GM21786 (cell line): ENCODE results near the gene TIMM8B.
"Not testable (repeated sequence)": the region's sequence is repeated elsewhere in the genome, so short reads cannot be mapped to it uniquely, and the experiment has no call there.

ENCODE experiments used
- ATAC-seq: cut with Tn5 transposase; IDR thresholded peaks from one replicate; pipeline ENCODE4 v1.9.1; 2021; ENCODE audit not compliant: unreplicated experiment

The TIMM8B gene

DNA sequence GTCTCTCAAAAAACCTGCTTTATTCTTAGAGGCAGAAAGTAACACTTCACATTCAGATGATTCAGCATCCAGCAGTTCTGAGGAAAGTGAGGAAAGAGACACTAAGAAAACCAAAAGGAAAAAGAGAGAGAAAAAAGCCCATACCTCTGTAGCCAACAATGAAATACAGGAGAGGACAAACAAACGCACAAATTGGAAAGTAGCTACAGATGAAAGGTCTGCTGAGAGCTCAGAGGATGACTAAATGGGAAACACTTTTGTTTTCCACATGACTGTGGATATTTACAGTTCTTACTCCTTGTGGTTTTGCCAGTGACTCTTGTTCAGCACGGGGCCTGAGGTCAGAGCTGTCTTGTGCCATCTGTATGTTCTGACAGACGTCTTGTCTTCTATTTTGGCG, 3.8 kb downstream of the TIMM8B start:
- no peak for ATAC-seq

DNA sequence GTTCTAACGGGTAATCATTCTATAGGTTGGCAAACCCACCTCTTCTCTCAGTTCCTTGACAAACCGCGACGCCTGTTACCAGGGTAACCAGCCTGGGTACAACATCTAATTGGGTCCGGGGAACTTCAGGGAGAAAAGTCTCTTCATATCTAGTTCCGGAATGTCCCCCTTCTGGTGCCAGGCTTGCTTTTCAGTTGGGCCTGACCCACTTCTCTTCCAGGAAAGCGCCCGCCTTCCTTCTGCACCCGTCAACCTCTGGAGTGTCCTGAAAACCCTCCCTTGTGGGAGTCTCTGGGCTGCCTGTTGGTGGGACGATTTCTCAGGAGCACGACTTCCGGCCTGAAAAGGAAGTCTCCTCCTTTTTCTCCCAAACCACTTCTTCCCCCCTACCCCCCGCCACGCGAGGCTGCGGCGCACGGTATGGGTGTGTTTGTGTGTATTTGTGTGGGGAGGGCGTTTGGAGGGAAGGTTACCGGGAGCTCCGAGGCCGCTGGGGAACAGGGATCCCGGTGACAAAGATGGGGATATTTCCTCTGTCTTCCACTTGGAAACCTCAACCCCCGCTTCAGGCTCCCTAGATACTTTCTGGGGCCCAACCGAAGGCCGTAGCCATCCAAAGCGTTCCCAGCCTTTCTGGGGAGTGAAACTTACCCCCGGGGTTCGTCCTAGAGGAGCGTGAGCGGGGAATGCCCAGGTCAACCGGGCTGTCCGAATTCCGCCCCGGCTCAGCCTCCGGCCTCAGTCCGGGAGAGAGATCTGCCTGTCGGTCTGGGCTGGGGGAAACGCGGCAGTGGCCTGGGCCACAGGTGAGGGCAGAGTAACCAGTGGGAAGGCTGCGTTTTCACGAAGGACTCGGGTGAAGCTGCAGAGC, 12.4 kb downstream of the TIMM8B start, which contains the start of the genes NKAPD1 and PIH1D2:
NKAPD1 (plus strand) TSS at position 359 of the 871 bp plus-strand sequence. CDS start 1,276 bp downstream, outside the sequence.
PIH1D2 (minus strand) TSS at position 77 of the 871 bp plus-strand sequence. CDS start 843 bp downstream, outside the sequence.
- ATAC-seq: peak; percentile 86

DNA sequence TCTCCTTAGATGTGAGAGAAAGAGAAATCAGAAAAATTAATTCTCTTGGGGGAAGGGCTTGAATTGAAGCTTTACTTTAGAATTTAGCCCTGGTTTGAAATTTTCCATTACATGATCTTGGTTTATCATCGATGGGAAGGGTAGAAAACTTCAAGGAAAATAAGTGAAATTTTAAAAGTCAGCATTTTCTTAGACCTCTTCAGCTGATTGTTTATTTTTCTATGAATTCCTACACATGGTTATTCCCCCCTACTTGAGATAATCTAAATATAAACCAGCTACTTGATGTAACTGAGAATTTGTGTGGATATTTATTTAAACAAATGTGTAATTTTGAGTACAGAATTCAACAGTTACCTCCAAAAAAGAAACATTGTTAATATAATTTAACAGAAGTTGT, 23.6 kb downstream of the TIMM8B start:
- ATAC-seq: no peak

DNA sequence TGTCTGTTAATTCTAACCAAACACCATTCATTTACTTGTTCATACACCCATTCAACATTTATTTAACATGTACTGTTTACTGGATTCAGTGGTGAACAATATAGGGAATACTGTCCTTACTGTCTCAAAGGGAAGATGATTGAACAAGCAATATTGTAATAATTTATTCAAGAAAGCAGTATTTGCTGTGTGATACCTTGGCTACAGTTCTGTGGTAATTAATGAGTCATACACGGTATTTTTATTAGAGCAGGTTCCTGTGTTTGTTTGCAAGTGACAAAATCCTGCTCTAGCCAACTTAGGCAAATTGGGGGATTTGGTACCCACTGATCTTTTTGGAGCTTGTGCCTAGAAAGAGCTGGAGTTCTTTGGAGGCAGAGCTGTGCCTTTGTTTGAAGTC, 28.5 kb downstream of the TIMM8B start:
- ATAC-seq: no peak

DNA sequence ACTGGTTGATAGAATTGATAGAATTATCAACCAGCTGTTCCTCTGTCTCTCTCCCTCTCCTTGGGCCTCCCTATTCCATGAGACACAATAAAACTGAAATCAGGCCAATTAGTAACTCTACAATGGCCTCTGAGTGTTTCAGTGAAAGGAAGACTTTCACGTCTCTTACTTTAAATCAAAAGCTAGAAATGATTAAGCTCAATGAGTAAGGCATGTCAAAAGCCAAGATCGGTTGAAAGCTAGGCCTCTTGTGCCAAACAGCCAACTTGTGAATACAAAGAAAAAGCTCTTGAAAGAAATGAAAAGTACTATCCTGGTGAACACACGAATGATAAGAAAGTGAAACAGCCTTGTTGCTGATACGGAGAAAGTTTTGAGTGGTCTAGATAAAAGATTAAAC, 29.4 kb downstream of the TIMM8B start:
- ATAC-seq: no peak

DNA sequence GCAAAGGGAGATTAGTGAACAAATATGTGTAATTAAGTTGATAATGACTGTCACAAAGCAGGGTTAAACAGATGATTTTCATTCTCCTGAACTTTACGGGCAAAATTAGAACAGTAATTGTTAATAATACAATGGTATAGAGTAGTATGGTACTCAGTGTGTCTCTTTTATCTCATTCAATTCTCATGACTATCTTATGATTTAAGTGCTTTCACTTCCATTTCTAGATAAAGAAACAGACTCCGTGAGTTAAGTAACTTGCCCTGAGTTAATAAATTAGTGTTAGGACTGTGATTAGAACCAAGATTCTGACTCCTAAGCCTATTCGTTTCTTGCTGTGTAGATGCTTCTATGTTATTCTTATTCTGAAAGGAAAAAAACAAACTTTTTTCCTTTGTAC, 34.8 kb downstream of the TIMM8B start:
- ATAC-seq: no peak

DNA sequence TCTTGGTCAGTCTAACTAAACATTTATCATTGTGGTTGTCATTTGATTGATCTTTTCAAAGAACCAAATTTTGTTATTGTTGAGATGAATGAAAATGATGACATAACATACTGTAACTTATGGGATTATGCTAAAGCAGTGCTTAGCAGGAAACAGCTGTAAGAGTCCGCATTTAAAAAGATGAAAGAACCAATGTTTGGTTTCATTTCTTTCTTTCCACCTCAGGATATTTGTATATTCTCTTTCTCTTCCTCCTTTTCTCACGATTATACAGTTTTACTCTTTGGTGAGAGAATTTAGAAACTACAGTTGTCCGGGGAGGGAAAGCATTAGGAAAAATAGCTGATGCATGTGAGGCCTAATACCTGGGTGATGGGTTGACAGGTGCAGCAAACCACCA, 35.8 kb downstream of the TIMM8B start:
- ATAC-seq: peak; percentile 77

DNA sequence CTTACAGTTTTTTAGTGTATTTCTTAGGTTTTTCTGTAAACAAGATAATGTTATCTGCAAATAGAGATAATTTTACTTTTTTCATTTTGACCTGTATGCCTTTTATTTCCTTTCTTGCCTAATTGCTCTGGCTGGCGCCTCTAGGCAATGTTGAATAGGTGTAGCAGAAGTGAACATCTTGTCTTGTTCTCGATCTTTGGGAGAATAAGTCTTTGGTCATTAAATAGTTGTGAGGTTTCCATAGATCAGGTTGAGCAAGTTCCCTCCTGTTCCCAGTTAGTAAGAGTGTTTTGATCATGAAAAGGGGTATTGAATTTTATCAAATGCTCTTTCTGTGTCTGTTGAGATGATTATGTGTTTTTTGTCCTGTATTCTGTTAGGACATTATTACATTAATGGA, 36.8 kb downstream of the TIMM8B start:
- no peak for ATAC-seq

DNA sequence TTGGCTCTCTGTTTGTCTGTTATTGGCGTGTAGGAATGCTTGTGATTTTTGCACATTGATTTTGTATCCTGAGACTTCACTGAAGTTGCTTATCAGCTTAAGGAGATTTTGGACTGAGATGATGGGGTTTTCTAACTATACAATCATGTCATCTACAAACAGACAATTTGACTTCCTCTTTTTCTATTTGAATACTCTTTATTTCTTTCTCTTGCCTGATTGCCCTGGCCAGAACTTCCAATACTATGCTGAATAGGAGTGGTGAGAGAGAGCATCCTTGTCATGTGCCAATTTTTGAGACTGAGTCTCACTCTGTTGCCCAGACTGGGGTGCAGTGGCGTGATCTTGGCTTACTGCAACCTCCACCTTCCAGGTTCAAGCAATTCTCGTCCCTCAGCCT, 38.3 kb downstream of the TIMM8B start:
- not testable (repeated sequence) for ATAC-seq

DNA sequence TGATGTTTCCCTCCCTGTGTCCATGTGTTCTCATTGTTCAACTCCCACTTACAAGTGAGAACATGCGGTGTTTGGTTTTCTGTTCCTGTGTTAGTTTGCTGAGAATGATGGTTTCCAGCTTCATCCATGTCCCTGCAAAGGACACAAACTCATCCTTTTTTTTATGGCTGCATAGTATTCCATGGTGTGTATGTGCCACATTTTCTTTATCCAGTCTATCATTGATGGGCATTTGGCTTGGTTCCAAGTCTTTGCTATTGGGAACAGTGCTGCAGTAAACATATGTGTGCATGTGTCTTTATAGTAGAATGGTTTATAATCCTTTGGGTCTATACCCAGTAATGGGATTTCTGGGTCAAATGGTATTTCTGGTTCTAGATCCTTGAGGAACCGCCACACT, 39.9 kb downstream of the TIMM8B start:
- not testable (repeated sequence) for ATAC-seq

DNA sequence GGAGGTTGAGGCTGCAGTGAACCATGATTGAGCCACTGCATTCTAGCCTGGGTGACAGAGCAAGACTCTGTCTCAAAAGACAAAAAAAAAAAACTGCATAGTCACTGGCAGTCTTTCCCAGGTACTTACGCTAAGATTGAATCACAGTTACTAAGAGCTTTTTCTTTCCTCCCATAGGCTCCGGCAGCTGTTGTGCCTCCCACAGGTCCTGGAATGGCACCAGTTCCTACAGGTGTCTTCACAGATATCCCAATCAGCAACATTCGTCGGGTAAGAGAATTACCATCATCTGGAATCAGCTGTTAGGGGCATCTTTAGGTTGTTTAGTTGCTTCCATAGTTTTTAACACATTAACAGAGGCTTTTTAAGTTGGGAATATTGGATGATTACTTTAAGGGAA, 41.6 kb downstream of the TIMM8B start:
- ATAC-seq: no peak

DNA sequence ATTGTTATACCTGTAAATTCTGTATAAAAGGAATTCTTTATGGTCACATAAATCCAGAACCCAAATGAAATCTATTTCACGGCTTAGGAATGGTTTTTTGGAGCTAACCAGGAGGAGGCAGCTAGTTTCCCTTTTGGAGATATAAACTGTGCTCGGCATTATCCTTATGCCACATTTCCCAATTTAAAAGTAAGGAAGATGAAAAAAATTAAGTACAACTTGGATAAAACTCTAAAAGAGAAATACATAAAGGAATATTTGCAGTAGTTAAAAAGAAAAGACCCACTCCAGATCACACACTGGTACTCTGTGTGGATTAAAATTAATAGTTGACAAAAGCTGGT, 43.6 kb downstream of the TIMM8B start:
- ATAC-seq: no peak

DNA sequence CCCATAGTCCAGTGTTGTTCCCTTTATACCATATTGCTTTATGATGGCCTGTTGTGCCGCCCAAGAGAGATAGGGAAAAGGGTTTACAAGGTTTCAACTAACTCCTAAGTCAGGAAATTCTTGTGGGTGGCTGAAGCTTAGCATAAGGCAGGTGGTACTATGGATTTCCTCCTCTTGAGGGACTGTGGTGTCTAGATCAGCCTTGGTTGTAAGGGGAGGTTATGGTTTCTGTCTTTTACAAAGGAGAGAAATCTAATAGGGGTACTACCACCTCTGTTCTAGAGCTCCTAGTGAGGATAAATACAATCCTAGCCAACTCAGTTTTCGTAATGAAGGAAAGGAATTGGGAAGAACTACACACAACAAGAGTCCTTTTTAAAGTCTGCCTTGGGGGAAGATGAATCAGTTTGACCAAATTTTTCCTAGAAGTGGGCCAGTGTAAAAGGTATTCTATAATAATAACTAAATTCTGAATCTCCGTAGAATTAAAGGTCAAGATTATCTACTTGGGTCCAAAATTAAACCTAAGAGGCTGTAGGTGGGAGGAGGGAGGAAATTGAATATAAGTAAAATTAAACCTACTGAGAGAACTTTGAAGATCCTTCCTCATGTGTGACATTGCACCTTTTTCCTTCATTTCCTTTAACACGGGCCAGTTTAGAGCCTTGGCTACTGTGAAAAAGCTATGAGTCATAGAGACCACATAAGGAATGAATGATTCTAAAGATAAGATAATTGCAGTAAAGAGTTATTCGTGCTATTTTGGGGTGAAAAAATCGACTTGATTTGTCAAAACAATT, 44.2 kb downstream of the TIMM8B start:
- ATAC-seq: no peak

DNA sequence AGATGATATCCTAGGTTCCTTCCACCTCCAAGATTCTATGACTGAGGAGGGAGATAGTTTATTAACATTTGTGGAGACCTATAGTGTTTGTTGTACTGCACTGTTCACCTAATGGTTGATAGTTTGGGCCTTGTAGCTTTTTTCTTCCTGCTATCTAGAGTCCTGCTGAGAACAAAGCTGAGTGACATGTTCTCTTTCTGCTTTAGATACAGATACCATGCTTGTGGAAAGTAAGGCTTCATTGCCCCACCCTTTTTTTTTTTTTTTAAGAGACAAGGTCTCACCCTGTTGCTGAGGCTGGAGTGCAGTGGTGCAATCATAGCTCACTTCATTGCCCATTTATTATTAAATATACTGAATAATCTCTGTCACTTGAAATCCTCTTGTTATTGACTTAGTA, 49.0 kb downstream of the TIMM8B start:
- ATAC-seq: no peak
